Measurements from ENCODE around the gene ARPC5.

Gene ARPC5

DNA sequence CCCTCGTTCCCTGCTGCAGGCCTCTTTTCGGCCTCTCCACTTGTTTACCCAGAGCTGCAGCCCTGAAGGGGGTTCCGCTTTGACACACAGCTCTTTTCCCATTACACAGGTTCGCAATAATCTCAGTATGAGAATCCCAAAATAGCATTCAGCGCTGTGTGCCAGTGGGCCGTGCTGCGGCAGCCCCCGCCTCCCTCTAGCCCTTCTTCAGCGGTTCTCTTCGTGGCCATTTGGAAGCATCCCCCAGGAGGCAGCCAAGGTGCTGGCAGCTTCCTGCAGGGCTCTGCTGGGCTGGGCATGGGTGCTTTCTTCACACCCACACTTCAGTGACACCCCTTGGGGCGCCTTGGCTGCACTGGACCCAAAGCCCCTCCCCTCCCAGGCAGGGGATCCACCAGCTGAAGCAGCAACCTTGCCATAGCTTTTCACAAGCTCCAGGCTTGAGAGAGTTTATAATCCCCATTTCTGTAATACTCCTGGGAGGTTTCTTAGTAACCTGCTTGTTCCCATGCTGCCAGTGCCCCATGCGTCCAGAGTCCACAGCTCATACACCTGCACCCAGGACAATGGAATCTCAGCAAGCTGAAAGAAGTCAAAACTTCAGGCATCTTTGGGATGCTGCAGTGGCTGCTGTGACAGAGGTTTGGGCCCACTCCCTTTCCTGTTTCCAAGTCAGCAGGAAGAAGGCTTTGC, 53.4 kb downstream of the ARPC5 start:
- H3K27me3 Mint-ChIP-seq, result peaks cover 5% of the 10 kb centered on the region
- CTCF ChIA-PET, result interaction anchor here (1.0 kb wide), 1 partner anchor 24 kb away, joined by 3 read pairs; no protein-coding TSS in a partner anchor
- H3K27ac Mint-ChIP-seq, result no peak overlapping the region
- no peaks in the 10 kb centered on the region for H3K9me3 Mint-ChIP-seq
- H3K36me3 Mint-ChIP-seq, result peaks cover 8% of the 10 kb centered on the region
- H3K4me1 Mint-ChIP-seq, result peaks cover 57% of the 10 kb centered on the region
- DNase-seq, result no peak
- H3K4me3 Mint-ChIP-seq, result no peak overlapping the region

DNA sequence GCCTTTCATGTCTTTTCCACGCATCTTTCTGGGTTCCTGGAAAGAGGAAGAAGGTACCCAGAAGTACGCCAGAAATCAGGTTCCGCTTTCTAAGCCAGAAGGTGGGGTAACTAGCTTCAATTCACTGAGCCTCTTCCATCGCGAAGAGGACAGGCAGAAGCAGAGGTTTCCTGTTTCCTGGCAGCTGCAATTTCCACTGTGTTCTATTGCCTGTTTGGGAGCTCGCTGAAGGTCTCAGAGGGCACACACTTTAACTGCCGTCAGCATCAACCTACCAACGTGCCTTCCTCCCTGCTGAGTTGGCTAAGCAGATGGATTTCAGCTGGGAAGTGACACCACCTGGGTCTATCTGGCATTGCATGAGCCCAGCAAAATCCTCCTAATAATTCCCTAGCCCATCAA, 55.3 kb downstream of the ARPC5 start:
- H3K27ac Mint-ChIP-seq, result peak overlapping the region; percentile 86
- H3K9me3 Mint-ChIP-seq, result no peaks in the 10 kb centered on the region
- peaks cover 5% of the 10 kb centered on the region for H3K27me3 Mint-ChIP-seq
- H3K36me3 Mint-ChIP-seq, result peaks cover 6% of the 10 kb centered on the region
- peak overlapping the region; percentile 23 for H3K4me3 Mint-ChIP-seq
- CTCF ChIA-PET, result interaction anchor here (0.9 to 3.3 kb wide), 8 partner anchors 10 to 104 kb away, joined by 3 to 19 read pairs (median 4); partner anchors contain the start of gene NCF2
- peak; percentile 55 for DNase-seq
- peaks cover 52% of the 10 kb centered on the region for H3K4me1 Mint-ChIP-seq

DNA sequence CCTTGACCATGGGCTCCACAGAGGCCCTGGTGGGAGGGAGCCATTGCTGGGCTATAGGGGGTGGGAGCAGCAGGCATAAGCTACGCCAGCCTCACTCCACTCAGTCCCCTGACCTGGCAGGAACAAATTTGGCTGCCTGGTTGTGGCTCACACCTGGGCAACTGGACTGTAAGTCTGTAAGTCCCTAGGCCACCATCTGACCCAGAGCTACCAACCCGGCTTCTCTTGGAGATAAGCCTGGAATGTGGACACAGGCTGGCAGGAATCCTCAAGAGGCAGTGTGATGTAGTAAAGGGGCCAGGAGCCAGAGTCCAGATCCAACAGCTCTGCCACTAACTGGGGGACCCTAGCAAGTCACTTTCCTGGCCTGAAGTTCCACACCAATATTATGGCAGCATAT, 56.7 kb downstream of the ARPC5 start:
- H3K4me1 Mint-ChIP-seq, result peaks cover 43% of the 10 kb centered on the region
- no peak overlapping the region for H3K27ac Mint-ChIP-seq
- CTCF ChIA-PET, result interaction anchor here (2.0 to 3.3 kb wide), 3 partner anchors 10 to 16 kb away, joined by 4 to 19 read pairs (median 12); partner anchors contain the start of gene NCF2
- H3K9me3 Mint-ChIP-seq, result no peaks in the 10 kb centered on the region
- peaks cover 5% of the 10 kb centered on the region for H3K27me3 Mint-ChIP-seq
- no peak for DNase-seq
- H3K4me3 Mint-ChIP-seq, result no peak overlapping the region
- H3K36me3 Mint-ChIP-seq, result peaks cover 4% of the 10 kb centered on the region

DNA sequence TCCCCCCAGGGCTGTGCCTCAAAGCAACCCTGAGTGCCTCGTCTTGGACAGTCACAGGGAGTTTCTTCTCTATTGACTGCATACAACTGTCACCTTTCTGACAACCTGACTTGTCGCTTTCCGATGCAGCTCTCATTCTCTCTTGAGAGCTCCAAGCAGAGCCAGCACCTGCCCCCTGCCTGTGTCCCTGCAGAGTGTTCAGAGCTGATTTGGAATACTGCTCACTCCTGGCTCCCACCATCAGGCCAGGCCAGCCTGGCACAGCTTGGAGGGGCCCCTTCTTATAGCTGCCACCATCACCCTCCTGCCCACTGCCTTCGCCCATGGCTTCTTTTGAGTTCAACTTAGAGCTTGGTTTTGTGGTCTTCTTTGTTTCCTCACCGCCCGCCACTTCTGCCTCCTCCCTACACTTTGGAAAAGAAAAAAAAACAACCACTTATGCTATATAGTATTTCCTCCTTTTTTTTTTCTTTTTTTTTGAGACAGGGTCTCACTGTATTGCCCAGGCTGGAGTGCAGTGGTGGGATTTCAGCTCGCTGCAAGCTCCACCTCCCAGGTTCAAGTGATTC, 57.6 kb downstream of the ARPC5 start:
- Mint-ChIP-seq H3K4me3 (no peak overlapping the region), H3K9me3 (no peaks in the 10 kb centered on the region), H3K4me1 (peaks cover 41% of the 10 kb centered on the region), H3K27ac (peak overlapping the region; percentile 60), H3K27me3 (peaks cover 5% of the 10 kb centered on the region), H3K36me3 (peaks cover 3% of the 10 kb centered on the region)
- no peak for DNase-seq
- CTCF ChIA-PET, result interaction anchor here (0.8 to 3.3 kb wide), 5 partner anchors 10 to 299 kb away, joined by 3 to 19 read pairs (median 4); partner anchors contain the start of gene NCF2

DNA sequence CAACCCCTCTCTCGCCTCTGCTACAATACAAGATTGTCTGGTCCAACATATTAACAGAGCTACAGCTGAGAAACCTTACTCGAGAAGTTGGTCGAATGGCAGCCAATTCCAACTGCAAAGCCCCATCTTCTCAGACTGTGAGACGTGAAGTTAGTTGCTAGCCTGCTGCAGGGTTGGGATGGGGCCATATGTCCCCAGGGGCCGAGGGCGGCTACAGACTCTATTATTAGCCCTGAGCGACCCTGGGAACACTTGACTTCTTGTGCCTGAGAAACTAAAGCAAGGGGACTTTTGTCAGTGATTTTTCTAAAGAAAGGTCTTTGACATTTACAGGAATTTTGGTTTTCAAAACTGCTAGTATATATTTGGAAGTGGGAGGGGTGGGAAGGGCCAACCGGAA, 59.0 kb downstream of the ARPC5 start:
- peaks cover 5% of the 10 kb centered on the region for H3K27me3 Mint-ChIP-seq
- DNase-seq, result no peak
- no peak overlapping the region for H3K4me3 Mint-ChIP-seq
- H3K4me1 Mint-ChIP-seq, result peaks cover 32% of the 10 kb centered on the region
- H3K27ac Mint-ChIP-seq, result no peak overlapping the region
- peaks cover 3% of the 10 kb centered on the region for H3K36me3 Mint-ChIP-seq
- CTCF ChIA-PET, result interaction anchor here (1.3 kb wide), 1 partner anchor 28 kb away, joined by 3 read pairs; no protein-coding TSS in a partner anchor
- H3K9me3 Mint-ChIP-seq, result no peaks in the 10 kb centered on the region

DNA sequence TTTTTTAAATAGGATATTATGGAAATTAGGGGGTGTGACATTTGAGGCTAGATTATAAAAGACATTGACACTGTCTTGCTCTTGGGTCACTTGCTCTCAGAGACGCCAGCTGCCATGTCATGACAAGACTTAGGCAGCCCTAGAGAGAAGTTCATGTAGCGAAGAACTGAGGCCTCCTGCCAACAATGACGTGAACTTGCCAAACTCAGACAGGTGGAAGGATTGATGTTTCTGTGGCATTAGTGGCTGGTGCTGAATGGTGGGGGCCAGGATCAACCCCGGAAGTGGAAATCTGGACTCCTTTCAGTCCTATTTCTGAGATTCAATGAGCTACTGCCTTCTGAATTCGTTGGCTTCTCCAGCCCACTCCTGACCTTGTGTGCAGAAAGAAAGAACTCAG, 60.0 kb downstream of the ARPC5 start:
- Mint-ChIP-seq H3K4me3 (no peak overlapping the region), H3K4me1 (peaks cover 26% of the 10 kb centered on the region), H3K36me3 (peaks cover 2% of the 10 kb centered on the region), H3K27me3 (peaks cover 5% of the 10 kb centered on the region), H3K9me3 (no peaks in the 10 kb centered on the region), H3K27ac (no peak overlapping the region)
- no peak for DNase-seq
- CTCF ChIA-PET, result interaction anchor here (0.6 kb wide), 1 partner anchor 62 kb away, joined by 3 read pairs; no protein-coding TSS in a partner anchor

DNA sequence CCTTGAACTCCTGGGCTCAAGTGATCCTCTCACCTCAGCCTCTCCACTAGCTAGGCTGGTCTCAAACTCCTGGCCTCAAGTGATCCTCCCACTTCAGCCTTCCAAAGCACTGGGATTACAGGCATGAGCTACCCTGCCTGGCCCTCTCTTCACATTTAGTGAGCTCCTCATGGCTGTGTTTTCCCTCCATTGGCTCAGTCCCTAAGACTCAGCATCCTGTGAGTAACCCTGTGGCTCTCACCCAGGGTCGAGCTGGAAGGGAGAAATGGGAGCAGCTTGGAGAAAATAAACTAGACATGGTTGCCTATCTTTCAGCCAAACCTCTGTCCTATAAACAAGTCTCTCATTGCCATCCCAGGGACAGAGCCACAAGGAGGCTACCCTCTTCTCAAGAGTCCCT, 62.9 kb downstream of the ARPC5 start:
- Mint-ChIP-seq H3K4me3 (no peak overlapping the region), H3K27ac (no peak overlapping the region), H3K36me3 (peaks cover 3% of the 10 kb centered on the region), H3K9me3 (no peaks in the 10 kb centered on the region), H3K27me3 (peaks cover 15% of the 10 kb centered on the region), H3K4me1 (peaks cover 12% of the 10 kb centered on the region)
- DNase-seq, result no peak
- CTCF ChIA-PET, result no interaction called here

DNA sequence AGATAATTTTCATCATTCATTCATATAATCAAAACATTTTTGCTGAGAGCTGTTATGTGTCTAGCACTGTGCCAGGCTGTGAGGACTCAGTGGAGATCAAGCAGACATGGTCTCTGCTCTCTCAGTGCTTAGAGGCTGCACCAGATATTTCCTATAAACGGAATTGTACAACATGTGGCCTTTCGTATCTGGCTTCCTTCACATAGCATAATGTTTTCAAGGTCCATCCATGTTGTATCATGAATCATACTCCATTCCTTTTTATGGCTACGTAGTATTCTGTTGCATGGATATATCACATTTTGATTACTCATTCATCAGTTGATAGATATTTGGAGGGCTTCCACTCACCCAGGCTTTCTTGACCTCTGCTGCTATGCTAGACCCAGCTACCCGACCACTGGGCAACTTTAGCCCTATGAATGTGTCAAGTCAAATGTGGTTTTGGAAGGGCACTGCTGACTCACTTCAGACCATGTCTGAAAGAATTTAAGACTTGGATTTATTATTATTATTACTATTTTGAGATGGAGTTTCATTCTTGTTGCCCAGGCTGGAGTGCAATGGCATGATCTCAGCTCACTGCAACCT, 63.8 kb downstream of the ARPC5 start:
- peaks cover 17% of the 10 kb centered on the region for H3K4me1 Mint-ChIP-seq
- CTCF ChIA-PET, result interaction anchor here (0.7 kb wide), 1 partner anchor 57 kb away, joined by 3 read pairs; no protein-coding TSS in a partner anchor
- peaks cover 17% of the 10 kb centered on the region for H3K27me3 Mint-ChIP-seq
- H3K27ac Mint-ChIP-seq, result no peak overlapping the region
- no peak overlapping the region for H3K4me3 Mint-ChIP-seq
- no peak for DNase-seq
- peaks cover 1% of the 10 kb centered on the region for H3K36me3 Mint-ChIP-seq
- H3K9me3 Mint-ChIP-seq, result no peaks in the 10 kb centered on the region

Measured in activated naive CD4-positive, alpha-beta T cell treated with anti-CD3 and anti-CD28 coated beads, Interleukin-2, amount 10 ng/mL, durations not matched to agents 7 days and 5 days (primary cell).